AG04450 (cell line): ENCODE results near the gene BTBD3. TPM values are rescaled to one million over a fixed set of nuclear protein-coding genes. Genes with fewer than 3 reads are reported as not detected.
A peak's percentile ranks its signal among the peaks of the same experiment; 100 is the strongest.

Source experiments
- CTCF ChIA-PET: fragments of 300-600, 350-600 bp; formaldehyde crosslinking; extraction: SDS; loops from one replicate; lab custom pipeline; 2022; ENCODE audit warnings: antibody characterized with exemption, inconsistent platforms; lab: Charles Lee
- POLR2A ChIA-PET: fragments of 350-600 bp; formaldehyde crosslinking; extraction: SDS; loops from one replicate; lab custom pipeline; 2021; ENCODE audit warnings: antibody characterized with exemption, inconsistent platforms; lab: Yijun Ruan, JAX
- DNase-seq: peaks from one replicate; pipeline ENCODE4 v3.0.0-alpha.2; 2011; ENCODE audit warnings: low read depth, low spot score
- H3K27ac ChIP-seq: one replicate; pipeline ENCODE4 v1.5.1; 2012; ENCODE audit warnings: low read depth, low read length, control low read depth
- H3K27me3 ChIP-seq: one replicate; pipeline ENCODE4 v1.6.0; 2012; ENCODE audit warnings: low read length; ENCODE audit not compliant: control insufficient read depth, insufficient read depth
- H3K4me3 ChIP-seq: 2 replicates; pipeline ENCODE4 v1.5.1; 2011; ENCODE audit warnings: mild to moderate bottlenecking, low read depth, low read length, control low read depth
- H3K9me3 ChIP-seq: 2 replicates; pipeline ENCODE4 v1.5.1; 2012; ENCODE audit warnings: low read length; ENCODE audit not compliant: control insufficient read depth, insufficient read depth
- CTCF ChIP-seq: IDR thresholded peaks from 2 replicates; pipeline ENCODE4 v1.5.1; 2011; ENCODE audit warnings: low read depth, low read length, control low read depth, inconsistent platforms
- polyA plus RNA-seq: library from polyadenylated mRNA; depleted of rRNA; stranded (reverse); fragments of >200 nt; gene quantifications from 2 replicates; pipeline ENCODE4 v1.2.3, GENCODE V29; 2011

The BTBD3 gene
- polyA plus RNA-seq, 1 experiment, result 55.5 TPM

GRCh38 chr20:11905460-11906179, 12.1 kb upstream of the BTBD3 start:
- ChIA-PET CTCF (no interaction called here), POLR2A (no interaction called here)
- H3K4me3 ChIP-seq, result no peak overlapping the region
- no peaks in the 10 kb centered on the region for H3K27me3 ChIP-seq
- no peak overlapping the region for H3K27ac ChIP-seq
- H3K9me3 ChIP-seq, result no peaks in the 10 kb centered on the region
- TF ChIP-seq CTCF, result no peak
- no peak for DNase-seq

- DNase-seq, result no peak
- Histone ChIP-seq H3K4me3 (no peak overlapping the region), H3K27me3 (no peaks in the 10 kb centered on the region), H3K27ac (no peak overlapping the region), H3K9me3 (no peaks in the 10 kb centered on the region)
- no peak for TF ChIP-seq CTCF
- ChIA-PET POLR2A (no interaction called here), CTCF (interaction anchor here (0.9 kb wide), 1 partner anchor 11 kb away, joined by 3 read pairs; the partner anchor contains the start of gene BTBD3)
These were observed 10.8 kb upstream of the BTBD3 start for GRCh38 chr20:11906626-11907480.

GRCh38 chr20:11907621-11908020, 10.1 kb upstream of the BTBD3 start:
- Histone ChIP-seq H3K4me3 (no peak overlapping the region), H3K27me3 (no peaks in the 10 kb centered on the region), H3K9me3 (no peaks in the 10 kb centered on the region), H3K27ac (no peak overlapping the region)
- no peak for DNase-seq
- CTCF ChIA-PET, result no interaction called here
- POLR2A ChIA-PET, result no interaction called here
- TF ChIP-seq CTCF, result no peak

GRCh38 chr20:11912013-11912658, 5.6 kb upstream of the BTBD3 start:
- no peaks in the 10 kb centered on the region for H3K9me3 ChIP-seq
- POLR2A ChIA-PET, result no interaction called here
- peak; percentile 46 for TF ChIP-seq CTCF
- H3K27me3 ChIP-seq, result no peaks in the 10 kb centered on the region
- no peak overlapping the region for H3K4me3 ChIP-seq
- CTCF ChIA-PET, result interaction anchor here (0.7 to 1.5 kb wide), 6 partner anchors 9 to 236 kb away, joined by 3 to 8 read pairs (median 3); no protein-coding TSS in a partner anchor
- no peak overlapping the region for H3K27ac ChIP-seq
- no peak for DNase-seq
